Activated CD4-positive, alpha-beta T cell treated with anti-CD3 and anti-CD28 coated beads for 4 hours (primary cell): Measurements from ENCODE around the gene MATK.

Source experiments
- DNase-seq, 2 donors: peaks; one replicate each; pipeline ENCODE4 v3.0.0-alpha.2; 2020

MATK gene

GRCh38 chr19:3746371-3747056 lies 39.7 kb downstream of the MATK start:
- DNase-seq: no peak

DNA sequence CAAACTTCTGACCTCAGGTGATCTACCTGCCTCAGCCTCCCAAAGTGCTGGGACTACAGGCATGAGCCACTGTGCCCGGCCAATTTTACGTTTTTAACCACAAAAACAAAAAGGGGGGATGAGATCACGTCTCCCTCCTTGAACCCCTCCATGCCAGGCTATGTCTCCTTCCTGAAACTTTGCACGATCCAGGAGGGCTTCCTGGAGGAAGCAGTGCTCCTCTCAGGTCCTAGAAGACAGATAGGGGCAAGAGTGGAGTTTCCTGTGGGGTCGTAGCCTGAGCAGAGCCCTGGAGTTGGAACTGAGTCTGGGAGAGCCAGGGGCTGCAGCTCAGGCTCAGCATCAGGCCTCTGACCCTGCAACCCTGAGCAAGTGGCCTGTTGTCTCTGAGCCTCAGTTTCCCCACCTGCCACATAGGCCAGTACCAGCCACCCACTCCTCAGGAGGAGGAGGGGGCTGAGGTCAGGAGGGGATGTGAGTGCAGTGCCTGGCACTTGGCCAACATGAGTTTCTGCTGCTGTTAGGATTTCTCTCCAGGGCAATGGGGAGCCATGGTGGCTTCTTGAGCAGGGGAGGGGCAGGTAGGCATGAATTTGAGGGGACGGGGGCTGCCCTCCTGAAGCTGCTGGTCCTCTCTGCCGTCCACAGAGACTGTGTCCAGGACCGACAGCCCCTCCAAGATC lies 40.7 kb downstream of the MATK start:
- no peak for DNase-seq

GRCh38 chr19:3743486-3743885 lies 42.7 kb downstream of the MATK start:
- DNase-seq: no peak

- no peak for DNase-seq
These were observed 45.8 kb downstream of the MATK start for GRCh38 chr19:3740431-3740830.

DNA sequence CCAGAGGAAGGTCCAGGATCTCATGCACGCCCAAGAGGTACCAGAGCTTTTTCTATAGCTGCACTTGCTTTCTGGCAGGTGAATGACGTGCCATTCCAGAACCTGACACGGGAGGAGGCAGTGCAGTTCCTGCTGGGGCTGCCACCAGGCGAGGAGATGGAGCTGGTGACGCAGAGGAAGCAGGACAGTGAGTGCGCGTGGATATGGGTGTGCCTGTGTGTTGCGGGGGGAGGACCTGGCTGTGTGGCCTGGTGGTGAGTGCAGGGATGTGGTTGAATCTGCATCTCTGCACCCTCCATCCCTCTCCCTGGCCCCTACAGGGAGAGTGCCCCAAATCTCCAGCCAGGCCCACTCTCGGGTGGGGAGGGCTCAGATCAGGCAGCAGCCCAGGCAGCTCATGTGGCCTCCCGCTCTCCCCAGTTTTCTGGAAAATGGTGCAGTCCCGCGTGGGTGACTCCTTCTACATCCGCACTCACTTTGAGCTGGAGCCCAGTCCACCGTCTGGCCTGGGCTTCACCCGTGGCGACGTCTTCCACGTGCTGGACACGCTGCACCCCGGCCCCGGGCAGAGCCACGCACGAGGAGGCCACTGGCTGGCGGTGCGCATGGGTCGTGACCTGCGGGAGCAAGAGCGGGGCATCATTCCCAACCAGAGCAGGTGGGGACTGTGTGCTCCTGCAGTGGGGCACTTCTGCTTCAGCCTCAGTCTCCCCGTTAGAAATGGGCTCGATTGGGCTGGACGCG lies 47.5 kb downstream of the MATK start:
- no peak for DNase-seq

GRCh38 chr19:3737487-3738205 lies 48.5 kb downstream of the MATK start:
- no peak for DNase-seq

- DNase-seq: no peak
These were observed 50.0 kb downstream of the MATK start for GRCh38 chr19:3736106-3736724.

DNA sequence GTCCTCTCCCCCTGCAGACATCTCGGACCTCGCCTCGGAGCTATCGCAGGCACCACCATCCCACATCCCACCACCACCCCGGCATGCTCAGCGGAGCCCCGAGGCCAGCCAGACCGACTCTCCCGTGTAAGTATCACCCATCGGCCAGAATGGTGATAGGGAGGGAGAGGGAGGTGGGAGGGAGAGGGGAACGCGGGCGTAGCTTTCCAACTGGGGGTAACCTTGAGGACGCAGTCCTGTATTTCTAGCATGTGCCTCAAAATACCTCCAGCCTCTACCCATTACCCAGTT lies 51.9 kb downstream of the MATK start:
- no peak for DNase-seq

DNA sequence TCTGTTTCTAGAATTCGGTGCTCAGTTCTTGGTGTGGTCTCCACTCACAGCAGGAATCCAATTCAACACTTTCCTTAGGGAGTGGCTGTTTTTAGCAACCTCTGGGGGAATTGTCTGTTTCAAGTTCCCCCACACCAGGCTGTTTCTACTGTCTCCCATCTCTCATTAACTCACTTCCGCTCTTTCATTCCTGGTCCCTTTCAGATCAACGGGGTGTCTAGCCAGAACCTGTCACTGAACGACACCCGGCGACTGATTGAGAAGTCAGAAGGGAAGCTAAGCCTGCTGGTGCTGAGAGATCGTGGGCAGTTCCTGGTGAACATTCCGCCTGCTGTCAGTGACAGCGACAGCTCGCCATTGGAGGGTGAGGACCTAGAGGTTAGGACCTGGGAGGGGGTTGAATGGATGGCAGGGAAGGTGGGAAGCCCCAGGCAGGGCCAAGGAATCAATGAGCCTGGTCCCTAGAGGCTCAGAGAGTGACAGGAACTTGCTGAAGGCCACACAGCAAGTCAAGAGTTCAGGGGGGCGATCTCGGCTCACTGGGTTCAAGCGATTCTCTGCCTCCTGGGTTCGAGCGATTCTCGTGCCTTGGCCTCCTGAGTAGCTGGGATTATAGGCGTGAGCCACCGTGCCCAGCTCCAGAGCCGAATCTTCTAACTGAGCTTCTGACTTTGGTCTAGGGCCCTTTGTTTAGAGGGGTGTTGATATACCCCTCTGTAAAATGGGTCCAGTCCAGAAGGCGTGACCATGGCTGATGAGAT lies 52.5 kb downstream of the MATK start:
- DNase-seq: no peak

DNA sequence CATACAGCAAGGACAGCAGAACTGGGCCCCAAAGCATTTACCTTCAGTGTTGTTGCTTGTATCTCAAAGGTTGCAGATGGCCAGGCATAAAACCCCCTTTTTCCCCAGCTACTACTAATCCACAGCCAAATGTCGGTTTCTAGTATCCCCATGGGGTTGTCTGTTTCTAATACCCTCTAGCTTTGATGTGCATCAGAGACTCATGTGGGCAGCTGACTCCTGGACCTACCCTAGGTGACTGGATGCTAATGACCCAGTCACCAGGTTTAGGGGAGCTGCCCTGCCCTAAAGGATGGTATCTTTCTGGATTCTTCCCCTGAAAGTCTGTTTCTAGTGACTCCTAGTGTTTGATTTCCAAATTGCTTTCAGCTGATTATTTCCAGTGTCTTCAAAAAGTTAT lies 54.1 kb downstream of the MATK start:
- DNase-seq: no peak

DNA sequence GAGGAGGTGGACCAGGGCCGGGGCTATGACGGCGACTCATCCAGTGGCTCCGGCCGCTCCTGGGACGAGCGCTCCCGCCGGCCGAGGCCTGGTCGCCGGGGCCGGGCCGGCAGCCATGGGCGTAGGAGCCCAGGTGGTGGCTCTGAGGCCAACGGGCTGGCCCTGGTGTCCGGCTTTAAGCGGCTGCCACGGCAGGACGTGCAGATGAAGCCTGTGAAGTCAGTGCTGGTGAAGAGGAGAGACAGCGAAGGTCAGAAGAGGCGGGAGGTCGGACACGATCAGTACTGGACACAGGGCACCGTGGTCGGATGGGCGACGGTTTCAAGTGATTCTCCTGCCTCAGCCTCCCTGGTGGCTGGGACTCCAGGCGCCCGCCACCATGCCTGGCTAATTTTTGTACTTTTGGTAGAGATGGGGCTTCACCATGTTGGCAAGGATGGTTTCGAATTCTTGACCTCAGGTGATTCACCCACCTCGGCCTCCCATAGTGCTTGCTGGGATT lies 55.7 kb downstream of the MATK start:
- no peak for DNase-seq
